HepG2 (cell line): ENCODE data around the gene SS18L1. TPM values are rescaled to one million over a fixed set of nuclear protein-coding genes. Genes with fewer than 3 reads are reported as not detected.

Experiments used
- AGO1 ChIP-seq: fragments of 200-400 bp; formaldehyde crosslinking; IDR thresholded peaks from 2 replicates; pipeline ENCODE4 v1.6.1; 2017; ENCODE audit warnings: mild to moderate bottlenecking, low read depth, low read length, moderate library complexity; ENCODE audit not compliant: poor library complexity, severe bottlenecking
- ATF6 ChIP-seq: sonication (generic); formaldehyde crosslinking; conservative IDR thresholded peaks from 2 replicates; pipeline ENCODE4 v1.4.0; 2020; ENCODE audit warnings: missing genetic modification reagents
- HMGA1 ChIP-seq: sonication (generic); formaldehyde crosslinking; conservative IDR thresholded peaks from 2 replicates; pipeline ENCODE4 v1.4.0; 2020; ENCODE audit warnings: missing genetic modification reagents
- KDM3A ChIP-seq: IDR thresholded peaks from 2 replicates; pipeline ENCODE4 v1.6.1; 2018; ENCODE audit warnings: low read depth, missing compliant biosample characterization
- MEIS2 ChIP-seq: sonication (generic); formaldehyde crosslinking; IDR thresholded peaks from 2 replicates; pipeline ENCODE4 v1.9.0; 2021; ENCODE audit warnings: mild to moderate bottlenecking, missing genetic modification reagents
- MTF1 ChIP-seq: sonication (generic); formaldehyde crosslinking; IDR thresholded peaks from 2 replicates; pipeline ENCODE4 v1.5.0; 2020; ENCODE audit warnings: missing genetic modification reagents
- NAIF1 ChIP-seq: sonication (generic); formaldehyde crosslinking; IDR thresholded peaks from 2 replicates; pipeline ENCODE4 v1.5.0; 2020; ENCODE audit warnings: mild to moderate bottlenecking, missing genetic modification reagents, borderline replicate concordance
- PAX8 ChIP-seq: sonication (generic); formaldehyde crosslinking; IDR thresholded peaks from 2 replicates; pipeline ENCODE4 v1.8.0; 2022; ENCODE audit warnings: mild to moderate bottlenecking, missing genetic modification reagents, borderline replicate concordance
- PITX1 ChIP-seq: sonication (generic); formaldehyde crosslinking; IDR thresholded peaks from 2 replicates; pipeline ENCODE4 v1.5.1; 2020; ENCODE audit warnings: mild to moderate bottlenecking, missing genetic modification reagents
- PRPF4 ChIP-seq: fragments of 200-400 bp; formaldehyde crosslinking; IDR thresholded peaks from 2 replicates; pipeline ENCODE4 v1.6.1; 2016; ENCODE audit warnings: low read length, low read depth; ENCODE audit not compliant: poor library complexity, severe bottlenecking
- SALL1 ChIP-seq: sonication (generic); formaldehyde crosslinking; IDR thresholded peaks from 2 replicates; pipeline ENCODE4 v1.8.0; 2022; ENCODE audit warnings: mild to moderate bottlenecking, missing genetic modification reagents
- TAF1 ChIP-seq: sonication (generic); formaldehyde crosslinking; IDR thresholded peaks from 2 replicates; pipeline ENCODE4 v1.4.0; 2020; ENCODE audit warnings: missing genetic modification reagents
- TFAP4 ChIP-seq: sonication (generic); IDR thresholded peaks from 2 replicates; pipeline ENCODE4 v1.6.1; 2016; ENCODE audit warnings: low read depth, borderline replicate concordance
- ZFY ChIP-seq: sonication (generic); formaldehyde crosslinking; IDR thresholded peaks from 2 replicates; pipeline ENCODE4 v1.4.0; 2020; ENCODE audit warnings: missing genetic modification reagents
- ZNF160 ChIP-seq: sonication (generic); formaldehyde crosslinking; IDR thresholded peaks from 2 replicates; pipeline ENCODE4 v1.8.0; 2022; ENCODE audit warnings: mild to moderate bottlenecking, inconsistent platforms, missing genetic modification reagents
- ZNF225 ChIP-seq: sonication (generic); formaldehyde crosslinking; IDR thresholded peaks from 2 replicates; pipeline ENCODE4 v1.4.0; 2020; ENCODE audit warnings: mild to moderate bottlenecking, missing genetic modification reagents
- ZNF354B ChIP-seq: sonication (generic); formaldehyde crosslinking; IDR thresholded peaks from 2 replicates; pipeline ENCODE4 v1.8.0; 2022; ENCODE audit warnings: mild to moderate bottlenecking, missing genetic modification reagents
- ZNF580 ChIP-seq: IDR thresholded peaks from 2 replicates; pipeline ENCODE4 v1.6.1; 2016; ENCODE audit warnings: low read depth, borderline replicate concordance
- ZNF879 ChIP-seq: sonication (generic); formaldehyde crosslinking; IDR thresholded peaks from 2 replicates; pipeline ENCODE4 v1.8.1; 2023; ENCODE audit warnings: missing genetic modification reagents
- ZSCAN21 ChIP-seq: sonication (generic); formaldehyde crosslinking; IDR thresholded peaks from 2 replicates; pipeline ENCODE4 v1.8.0; 2022; ENCODE audit warnings: mild to moderate bottlenecking, missing genetic modification reagents, moderate library complexity, borderline replicate concordance
- ZSCAN22 ChIP-seq: sonication (generic); formaldehyde crosslinking; IDR thresholded peaks from 2 replicates; pipeline ENCODE4 v1.4.0; 2020; ENCODE audit warnings: mild to moderate bottlenecking, missing genetic modification reagents
- polyA plus RNA-seq, 8 experiments: library from polyadenylated mRNA; depleted of rRNA in 3 of 8; stranded (reverse) in 7 of 8; unstranded in 1 of 8; fragments of >200 nt; fragmentation: Illumina TruSeq in 4 of 8; extraction: Trizol in 4 of 8; gene quantifications; 2 replicates each; pipeline versions ENCODE4 v1.2.1 to v1.2.3, GENCODE V29; 2011 to 2016; ENCODE audit warnings: low read depth in 4 of 8, missing spikeins in 1 of 8, mixed read lengths in 1 of 8; ENCODE audit not compliant: insufficient read depth in 1 of 8
- total RNA-seq, 5 experiments: library from RNA; depleted of rRNA; stranded (reverse); fragments of >200 nt; fragmentation: Illumina TruSeq; extraction: Trizol; gene quantifications; 2 replicates each; pipeline ENCODE4 v1.2.3, GENCODE V29; 2016; ENCODE audit warnings: low read depth in 1 of 5
- TF ChIP-seq, protein P1 (sequence below): sonication (generic); formaldehyde crosslinking; IDR thresholded peaks from 2 replicates; pipeline ENCODE4 v1.4.0; 2020; ENCODE audit warnings: low read depth, mild to moderate bottlenecking, missing genetic modification reagents
- TF ChIP-seq, protein P2 (sequence below): sonication (generic); formaldehyde crosslinking; IDR thresholded peaks from 2 replicates; pipeline ENCODE4 v1.5.0; 2020; ENCODE audit warnings: missing genetic modification reagents, mild to moderate bottlenecking, borderline replicate concordance
- TF ChIP-seq, protein P3 (sequence below): sonication (generic); formaldehyde crosslinking; IDR thresholded peaks from 2 replicates; pipeline ENCODE4 v1.4.0; 2020; ENCODE audit warnings: missing genetic modification reagents

The SS18L1 gene
- total and polyA plus RNA-seq, 2 of the 13 experiments (the other 11 are each of a cell fraction or from before 2014, with no cell fraction given), result 17.8 to 27.6 TPM

DNA sequence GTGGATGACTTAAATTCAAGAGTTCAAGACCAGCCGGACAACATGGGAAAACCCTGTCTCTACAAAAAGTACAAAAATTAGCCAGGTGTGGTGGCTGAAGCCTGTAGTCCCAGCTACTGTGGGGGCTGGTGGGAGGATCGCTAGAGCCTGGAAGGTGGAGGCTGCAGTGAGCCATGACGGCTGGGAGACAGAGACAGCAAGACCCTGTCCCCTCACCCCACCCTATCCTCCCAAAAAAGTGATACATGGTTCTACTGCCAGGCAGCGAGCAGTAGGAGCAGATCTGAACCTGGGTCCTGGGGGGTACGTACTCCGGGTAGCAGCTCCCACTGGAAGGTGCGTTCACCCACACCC lies 2.5 kb upstream of the SS18L1 start (continued):
- no peak for TF ChIP-seq ATF6
- TF ChIP-seq, protein P1, sequence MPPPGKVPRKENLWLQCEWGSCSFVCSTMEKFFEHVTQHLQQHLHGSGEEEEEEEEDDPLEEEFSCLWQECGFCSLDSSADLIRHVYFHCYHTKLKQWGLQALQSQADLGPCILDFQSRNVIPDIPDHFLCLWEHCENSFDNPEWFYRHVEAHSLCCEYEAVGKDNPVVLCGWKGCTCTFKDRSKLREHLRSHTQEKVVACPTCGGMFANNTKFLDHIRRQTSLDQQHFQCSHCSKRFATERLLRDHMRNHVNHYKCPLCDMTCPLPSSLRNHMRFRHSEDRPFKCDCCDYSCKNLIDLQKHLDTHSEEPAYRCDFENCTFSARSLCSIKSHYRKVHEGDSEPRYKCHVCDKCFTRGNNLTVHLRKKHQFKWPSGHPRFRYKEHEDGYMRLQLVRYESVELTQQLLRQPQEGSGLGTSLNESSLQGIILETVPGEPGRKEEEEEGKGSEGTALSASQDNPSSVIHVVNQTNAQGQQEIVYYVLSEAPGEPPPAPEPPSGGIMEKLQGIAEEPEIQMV, result 0 out of 2 replicates have a peak, but pooled peaks have one; percentile 10
- no peak for TF ChIP-seq ZNF354B
- TF ChIP-seq PITX1 (CRISPR knock-in tag), result no peak
- no peak for TF ChIP-seq ZSCAN22 (CRISPR knock-in tag)
- 0 out of 2 replicates have a peak, but pooled peaks have one; percentile 11 for TF ChIP-seq ZSCAN21 (CRISPR knock-in tag)
- TF ChIP-seq PAX8 (CRISPR knock-in tag), result 0 out of 2 replicates have a peak, but pooled peaks have one; percentile 1
- TF ChIP-seq KDM3A (CRISPR knock-in tag), result 0 out of 2 replicates have a peak, but pooled peaks have one; percentile 11
- peak; percentile 22; the same call in 1 of the 2 replicates for TF ChIP-seq ZFY (CRISPR knock-in tag)
- TF ChIP-seq ZNF879, result no peak
- TF ChIP-seq SALL1 (CRISPR knock-in tag), result 0 out of 2 replicates have a peak, but pooled peaks have one; percentile 9
- TF ChIP-seq, protein P2, sequence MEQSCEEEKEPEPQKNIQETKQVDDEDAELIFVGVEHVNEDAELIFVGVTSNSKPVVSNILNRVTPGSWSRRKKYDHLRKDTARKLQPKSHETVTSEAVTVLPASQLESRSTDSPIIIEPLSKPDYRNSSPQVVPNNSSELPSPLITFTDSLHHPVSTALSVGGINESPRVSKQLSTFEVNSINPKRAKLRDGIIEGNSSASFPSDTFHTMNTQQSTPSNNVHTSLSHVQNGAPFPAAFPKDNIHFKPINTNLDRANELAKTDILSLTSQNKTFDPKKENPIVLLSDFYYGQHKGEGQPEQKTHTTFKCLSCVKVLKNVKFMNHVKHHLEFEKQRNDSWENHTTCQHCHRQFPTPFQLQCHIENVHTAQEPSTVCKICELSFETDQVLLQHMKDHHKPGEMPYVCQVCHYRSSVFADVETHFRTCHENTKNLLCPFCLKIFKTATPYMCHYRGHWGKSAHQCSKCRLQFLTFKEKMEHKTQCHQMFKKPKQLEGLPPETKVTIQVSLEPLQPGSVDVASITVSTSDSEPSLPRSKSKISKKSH, result 0 out of 2 replicates have a peak, but pooled peaks have one; percentile 48
- TF ChIP-seq ZNF580 (CRISPR knock-in tag), result no peak
- 0 out of 2 replicates have a peak, but pooled peaks have one; percentile 16 for TF ChIP-seq ZNF225 (CRISPR knock-in tag)
- no peak for TF ChIP-seq AGO1
- no peak for TF ChIP-seq PRPF4
- TF ChIP-seq ZNF160 (CRISPR knock-in tag), result no peak
- no peak for TF ChIP-seq NAIF1 (CRISPR knock-in tag)
- TF ChIP-seq HMGA1 (CRISPR knock-in tag), result no peak
- no peak for TF ChIP-seq TFAP4
- no peak for TF ChIP-seq MTF1 (CRISPR knock-in tag)
- TF ChIP-seq TAF1 (CRISPR knock-in tag), result 0 out of 2 replicates have a peak, but pooled peaks have one; percentile 25
- TF ChIP-seq, protein P3, sequence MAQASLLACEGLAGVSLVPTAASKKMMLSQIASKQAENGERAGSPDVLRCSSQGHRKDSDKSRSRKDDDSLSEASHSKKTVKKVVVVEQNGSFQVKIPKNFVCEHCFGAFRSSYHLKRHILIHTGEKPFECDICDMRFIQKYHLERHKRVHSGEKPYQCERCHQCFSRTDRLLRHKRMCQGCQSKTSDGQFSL (CRISPR knock-in tag), result no peak
- no peak for TF ChIP-seq MEIS2 (CRISPR knock-in tag)
